Sciatic nerve (tissue), 2 donors: ENCODE data around the gene CEP85. TPM values are rescaled to one million over a fixed set of nuclear protein-coding genes. Genes with fewer than 3 reads are reported as not detected.
"Not testable (repeated sequence)": the region's sequence is repeated elsewhere in the genome, so short reads cannot be mapped to it uniquely, and the experiment has no call there.

Experiments used
- ATAC-seq: fragments of 200-7000 bp; cut with Tn5 transposase; one replicate; pipeline ENCODE4 v1.9.1; 2020; ENCODE audit warnings: mild to moderate bottlenecking, moderate library complexity
- DNase-seq: peaks from one replicate; pipeline ENCODE4 v3.0.0-alpha.2; 2020; ENCODE audit warnings: low spot score
- intact Hi-C: fragments of 100-400 bp; cut with DNase I; formaldehyde crosslinking; loops from one replicate; pipeline ENCODE4 v1.14.2; 2022
- total RNA-seq: library from RNA; stranded (reverse); fragmentation: NEBNext Ultra II Directional; extraction: Animal tissue kit (Norgen Biotek cat#: 25700); gene quantifications from one replicate; pipeline ENCODE4 v1.2.1, GENCODE V29; 2021
- donor health status: DM: no; HTN: no; CAD: no.
- donor health status: DM: no; HTN: no; CAD: no.

CEP85 gene
- total RNA-seq, 1 donor from 2014 or later, result 17.6 TPM

DNA sequence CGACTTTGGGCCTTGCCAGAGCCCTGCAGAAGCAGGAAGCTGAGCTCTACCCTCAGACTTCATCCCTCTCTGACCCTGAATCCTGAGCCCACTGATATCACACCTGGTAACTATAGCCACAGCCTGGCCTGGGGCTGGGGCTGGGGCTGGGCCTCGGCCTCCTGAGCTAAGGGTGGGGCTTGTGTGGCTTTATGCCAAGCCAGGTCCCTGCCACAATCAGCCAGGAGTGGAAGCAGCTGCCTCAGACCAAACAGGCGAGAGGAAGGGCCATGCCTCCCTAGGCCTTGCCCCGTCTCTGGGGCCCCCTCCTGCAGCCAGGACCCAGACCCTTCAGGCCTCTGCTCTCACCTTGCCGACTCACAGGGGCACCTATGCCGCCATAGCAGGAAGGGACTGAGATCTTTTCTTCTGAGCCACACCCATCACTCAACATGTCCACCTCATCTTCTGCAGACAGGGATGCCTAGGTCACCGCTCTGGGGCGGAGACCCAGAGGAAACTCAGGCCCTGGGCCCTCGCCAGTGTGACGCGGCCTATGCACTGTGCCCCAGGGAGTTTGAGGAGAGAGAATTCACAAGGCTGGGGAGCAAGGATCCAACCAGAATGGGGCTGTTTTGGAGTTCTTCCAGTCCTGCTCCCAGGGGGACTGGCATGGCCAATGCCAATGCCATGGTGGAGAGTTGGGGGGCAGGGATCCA lies 66.7 kb downstream of the CEP85 start:
- intact Hi-C loops, result no loop called here
- no peak for ATAC-seq
- no peak for DNase-seq

- intact Hi-C loops, result no loop called here
- DNase-seq, result no peak
- no peak for ATAC-seq
Observed at GRCh38 chr1:26302733-26303405, 68.9 kb downstream of the CEP85 start.

DNA sequence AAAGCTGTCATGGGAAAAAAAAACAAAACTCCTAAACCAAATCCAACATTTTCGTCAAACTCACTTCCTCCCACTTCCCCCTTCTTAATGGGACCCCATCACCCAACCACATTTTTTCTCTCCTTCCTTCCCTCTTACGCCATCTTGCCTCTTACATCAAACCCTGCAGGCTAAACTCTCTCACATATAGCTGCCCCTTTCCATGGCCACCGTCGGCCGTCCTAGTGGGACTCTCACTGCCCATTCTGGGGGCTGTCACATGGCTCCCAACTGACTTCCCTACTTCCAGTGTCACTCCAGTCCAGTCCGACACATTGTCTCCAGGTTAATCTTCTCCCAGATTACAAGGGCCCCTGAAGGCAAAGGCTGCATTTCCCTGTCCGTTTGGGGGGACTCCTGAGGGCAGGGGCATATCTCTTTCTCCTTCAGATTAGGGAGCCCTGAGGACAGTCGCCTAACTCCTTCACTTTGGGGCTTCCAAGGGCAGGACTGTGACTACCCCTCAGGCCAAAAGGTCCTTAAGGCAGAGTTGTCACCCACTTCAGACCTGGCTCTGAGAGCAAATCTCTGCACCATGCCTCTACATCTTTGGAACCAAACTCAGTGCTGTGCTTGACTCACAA lies 71.8 kb downstream of the CEP85 start:
- DNase-seq (no peak), ATAC-seq (peak; percentile 3)
- intact Hi-C loops, result no loop called here

DNA sequence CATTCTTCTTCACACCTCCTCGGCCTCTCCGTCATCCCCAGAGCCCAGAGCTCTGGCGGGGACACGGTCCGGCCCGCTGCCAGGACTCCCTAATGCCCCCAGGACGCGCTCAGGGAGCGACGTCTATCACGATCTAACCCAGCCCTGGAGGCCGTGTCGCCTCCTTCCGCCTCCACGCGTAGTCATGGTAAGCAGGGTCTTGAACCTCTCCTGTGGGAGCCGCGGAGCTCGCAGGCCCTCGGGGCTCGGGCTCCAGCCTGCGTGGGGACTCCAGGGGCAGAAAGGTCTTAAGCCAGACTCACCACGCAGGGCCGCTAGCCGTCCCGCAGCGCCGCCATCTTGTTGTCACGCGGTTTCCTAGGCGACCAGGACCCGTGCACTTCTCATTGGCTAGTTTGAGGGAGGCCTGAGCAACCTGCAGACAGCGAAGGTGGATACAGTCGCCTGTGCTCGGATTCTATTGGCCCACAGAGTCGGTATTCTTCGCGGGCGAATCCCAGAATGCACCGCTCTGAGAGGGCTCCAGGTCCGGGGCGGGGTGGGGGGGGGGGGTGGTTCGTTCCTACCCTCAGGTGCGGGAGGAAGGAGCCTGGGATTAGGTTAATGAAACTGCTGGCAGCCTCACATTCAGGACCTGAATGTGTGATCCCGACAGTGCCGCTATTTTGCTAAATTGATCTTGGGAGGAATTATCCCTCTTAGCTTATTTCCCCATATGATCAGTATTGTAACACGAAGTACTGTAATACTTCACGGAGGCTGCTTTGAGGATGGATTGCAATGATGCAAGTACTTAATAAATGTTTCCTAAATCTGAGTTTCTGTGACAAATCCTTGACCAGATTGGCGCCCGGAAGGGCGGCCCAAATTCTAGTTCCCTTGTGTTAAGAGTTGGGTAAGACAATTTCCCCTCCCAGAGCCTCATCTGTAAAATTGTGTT lies 72.6 kb downstream of the CEP85 start, which contains the start of gene UBXN11:
Gene UBXN11, minus strand, starts transcription at position 347 of the 940 bp plus-strand sequence. CDS start 3,753 bp downstream, outside the sequence.
- intact Hi-C loops, result no loop called here
- DNase-seq, result peak; percentile 90
- peak; percentile 98 for ATAC-seq

DNA sequence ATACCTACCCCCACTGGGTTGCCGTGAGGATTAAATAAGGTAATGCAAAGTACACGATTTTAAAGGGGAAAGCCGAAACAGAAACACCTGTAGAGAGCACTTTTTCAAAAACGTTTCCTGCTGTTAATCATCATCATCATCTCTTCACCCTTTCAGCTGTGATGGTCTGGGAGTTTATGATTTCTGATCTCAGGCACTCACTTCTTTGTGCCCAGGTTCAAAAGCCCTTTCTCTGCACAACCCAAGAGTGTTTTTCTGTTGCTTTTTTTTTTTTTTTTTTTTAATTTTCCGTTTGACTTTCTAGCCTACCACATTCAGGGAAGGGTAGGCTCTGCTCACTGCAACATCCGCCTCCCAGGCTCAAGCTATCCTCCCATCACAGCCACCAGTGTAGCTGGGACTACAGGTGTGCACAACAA lies 73.4 kb downstream of the CEP85 start:
- DNase-seq, result no peak
- intact Hi-C loops, result no loop called here
- ATAC-seq, result no peak

DNA sequence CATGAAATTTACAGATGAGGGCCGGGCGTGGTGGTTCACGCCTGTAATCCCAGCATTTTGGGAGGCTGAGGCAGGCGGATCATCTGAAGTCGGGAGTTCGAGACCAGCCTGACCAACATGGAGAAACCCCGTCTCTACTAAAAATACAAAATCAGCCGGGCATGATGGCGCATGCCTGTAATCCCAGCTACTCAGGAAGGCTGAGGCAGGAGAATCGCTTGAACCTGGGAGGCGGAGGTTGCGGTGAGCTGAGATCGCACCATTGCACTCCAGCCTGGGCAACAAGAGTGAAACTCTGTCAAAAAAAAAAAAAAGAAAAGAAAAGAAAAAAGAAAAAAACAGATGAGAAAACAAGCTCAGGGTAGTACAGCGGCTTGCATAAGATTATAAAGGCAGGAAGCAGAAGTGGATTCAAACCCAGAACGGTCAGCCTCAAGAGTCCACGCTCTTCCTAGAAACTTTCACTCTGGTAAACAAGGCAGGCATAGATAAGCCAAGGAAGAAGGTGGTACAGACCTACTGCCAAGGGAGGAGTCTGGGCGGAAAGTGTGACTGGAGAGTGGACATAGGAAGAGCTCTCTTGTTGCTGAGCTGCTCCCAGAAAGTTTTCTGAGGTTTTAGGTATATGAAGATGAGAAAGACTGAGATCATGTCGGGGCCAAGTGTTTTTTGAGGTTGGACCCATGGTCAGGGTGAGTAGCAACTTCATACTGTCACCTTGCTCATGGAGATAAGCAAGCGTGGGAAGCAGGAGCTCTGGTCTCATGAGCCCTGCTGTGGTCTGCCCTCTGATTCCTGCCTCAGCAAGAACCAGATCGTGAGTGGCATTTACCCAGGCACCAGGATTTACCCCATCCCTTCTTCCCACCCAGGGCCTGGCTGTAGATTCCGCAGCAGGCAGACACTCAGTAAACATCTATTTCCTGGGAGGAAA lies 74.2 kb downstream of the CEP85 start:
- DNase-seq, ATAC-seq, intact Hi-C loops: not testable (repeated sequence)

GRCh38 chr1:26314501-26314900 lies 80.5 kb downstream of the CEP85 start:
- intact Hi-C loops, result no loop called here
- no peak for DNase-seq
- ATAC-seq, result no peak

GRCh38 chr1:26315874-26316850 lies 82.2 kb downstream of the CEP85 start:
- ATAC-seq (no peak), DNase-seq (no peak)

DNA sequence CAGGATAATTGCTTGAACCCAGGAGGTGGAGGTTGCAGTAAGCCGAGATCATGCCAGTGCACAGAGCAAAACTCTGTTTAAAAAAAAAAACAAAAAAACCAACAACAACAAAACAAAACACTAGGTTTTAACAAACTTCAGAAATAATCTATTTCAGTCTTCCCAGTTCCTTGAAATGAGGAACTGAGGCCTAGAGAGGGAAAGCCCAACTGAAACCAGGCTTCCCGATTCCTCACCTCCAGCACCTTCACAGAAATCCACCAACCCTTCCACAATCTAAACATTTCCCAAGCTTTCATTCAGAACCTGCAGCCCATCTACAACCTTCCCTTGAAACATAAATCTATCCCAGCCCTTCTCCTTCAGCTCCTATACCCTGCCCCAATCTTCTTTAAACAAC lies 83.1 kb downstream of the CEP85 start:
- ATAC-seq, result no peak
- intact Hi-C loops, result loop anchor here (5.0 kb wide), 1 partner anchor 35 kb away; the partner anchor contains the start of gene SH3BGRL3

More at GRCh38 chr1:26315874-26316850, 82.2 kb downstream of the CEP85 start:
- intact Hi-C loops, result loop anchor here (5.0 kb wide), 1 partner anchor 34 kb away; the partner anchor contains the start of gene SH3BGRL3

GRCh38 chr1:26317612-26318337 lies 83.8 kb downstream of the CEP85 start, which contains the start of gene CD52:
Gene CD52, plus strand, starts transcription at chr1:26317958. Its CDS starts 60 bp downstream, at chr1:26318018.
- ATAC-seq (no peak), DNase-seq (no peak)
- intact Hi-C loops, result loop anchor here (5.0 kb wide), 1 partner anchor 35 kb away; the partner anchor contains the start of gene SH3BGRL3

More for the DNA sequence above, 83.1 kb downstream of the CEP85 start:
- DNase-seq, result no peak

DNA sequence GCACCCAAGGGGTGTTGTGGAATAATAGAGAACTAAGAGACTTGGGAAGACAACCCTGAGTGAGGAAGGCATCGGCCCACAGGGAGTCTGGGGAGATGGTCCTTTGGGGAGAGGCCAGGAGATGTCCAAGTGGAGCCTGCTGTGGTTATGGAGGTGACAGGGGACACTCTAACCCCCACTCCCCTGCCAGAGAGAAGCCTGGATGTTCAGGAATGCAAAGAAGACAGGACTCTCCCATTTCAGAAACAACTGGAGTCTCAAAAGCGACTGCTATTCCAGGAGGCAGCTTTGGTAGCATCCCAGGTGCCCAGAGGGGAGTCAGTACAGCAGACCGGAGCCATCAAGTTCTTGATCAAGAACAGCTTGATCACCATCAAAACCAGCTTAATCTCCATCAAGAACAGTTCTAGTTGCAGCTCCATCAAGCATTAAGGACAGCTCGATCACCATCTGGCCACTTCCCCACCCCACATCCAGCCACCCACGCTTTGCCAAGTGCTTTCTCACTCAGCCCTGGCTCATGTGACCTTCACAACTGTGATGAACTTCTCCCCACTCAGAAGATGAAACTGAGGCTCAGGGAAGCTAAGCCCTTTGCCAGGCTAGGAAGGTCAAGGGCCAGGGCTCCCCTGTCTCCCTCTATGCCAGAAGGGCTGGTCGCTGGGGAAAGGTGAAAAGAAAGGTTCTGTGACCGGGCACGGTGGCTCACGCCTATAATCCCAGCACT lies 84.5 kb downstream of the CEP85 start:
- DNase-seq (no peak), ATAC-seq (peak; percentile 40)
- intact Hi-C loops, result loop anchor here (5.0 kb wide), 1 partner anchor 36 kb away; the partner anchor contains the start of gene SH3BGRL3

DNA sequence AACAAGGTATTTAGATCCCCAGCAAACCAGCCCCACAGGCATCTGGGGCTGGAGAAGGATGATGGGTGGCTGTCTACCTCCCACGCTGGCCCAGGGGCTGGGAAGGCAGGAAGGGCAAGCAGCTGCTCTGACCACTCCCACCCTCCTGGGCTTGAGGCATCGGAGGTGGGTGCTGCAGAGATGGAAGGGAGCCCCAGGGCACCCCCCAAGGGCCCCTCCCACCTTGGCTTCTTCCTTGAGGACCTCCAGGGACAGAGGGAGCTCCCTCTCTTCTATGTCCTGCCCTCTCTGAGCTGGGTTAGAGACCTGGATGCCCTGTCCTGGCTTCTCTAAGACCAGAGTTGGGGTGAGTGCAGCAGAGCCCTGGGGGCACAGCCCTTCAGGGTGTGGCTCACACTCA lies 86.9 kb downstream of the CEP85 start:
- no peak for DNase-seq
- intact Hi-C loops, result no loop called here
- peak; percentile 17 for ATAC-seq

DNA sequence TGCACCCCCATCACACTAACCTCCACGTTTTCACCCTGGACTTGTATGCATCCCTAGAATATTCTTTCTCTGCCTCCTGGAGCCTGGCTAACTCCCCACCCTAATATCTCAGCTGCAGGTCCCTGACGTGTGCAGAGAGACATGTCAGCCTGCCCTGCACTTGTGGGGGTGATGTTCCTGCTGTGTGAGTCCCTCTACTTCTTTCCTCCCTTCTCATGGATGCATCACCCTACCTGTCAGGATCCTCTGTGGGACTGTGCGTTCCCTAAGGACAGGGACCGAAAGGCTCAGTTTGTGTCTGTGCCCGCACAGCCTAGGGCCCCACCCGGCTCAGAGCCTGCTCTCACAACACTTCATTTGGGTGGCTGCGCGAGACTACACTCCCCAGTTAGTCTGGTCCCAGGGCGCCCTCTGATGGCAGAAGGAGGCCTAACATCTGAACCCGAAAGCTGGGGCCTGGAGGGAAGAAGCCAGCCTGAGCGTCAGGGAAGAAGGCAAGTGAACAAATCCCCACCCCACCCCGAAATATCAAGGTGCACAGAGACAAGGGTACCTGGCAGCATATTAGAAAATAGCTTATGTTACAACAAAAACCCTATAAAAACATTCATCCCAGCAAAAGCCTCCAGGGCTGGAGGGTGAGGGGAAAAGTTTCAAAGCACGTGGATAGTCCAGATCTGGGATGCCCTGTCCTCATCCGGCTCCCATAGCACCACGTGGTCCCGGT lies 87.5 kb downstream of the CEP85 start:
- intact Hi-C loops, result no loop called here
- ATAC-seq (peak; percentile 93), DNase-seq (peak; percentile 96)

- ATAC-seq, result no peak
- intact Hi-C loops, result no loop called here
- no peak for DNase-seq
Observed at GRCh38 chr1:26322042-26322331, 88.0 kb downstream of the CEP85 start.

DNA sequence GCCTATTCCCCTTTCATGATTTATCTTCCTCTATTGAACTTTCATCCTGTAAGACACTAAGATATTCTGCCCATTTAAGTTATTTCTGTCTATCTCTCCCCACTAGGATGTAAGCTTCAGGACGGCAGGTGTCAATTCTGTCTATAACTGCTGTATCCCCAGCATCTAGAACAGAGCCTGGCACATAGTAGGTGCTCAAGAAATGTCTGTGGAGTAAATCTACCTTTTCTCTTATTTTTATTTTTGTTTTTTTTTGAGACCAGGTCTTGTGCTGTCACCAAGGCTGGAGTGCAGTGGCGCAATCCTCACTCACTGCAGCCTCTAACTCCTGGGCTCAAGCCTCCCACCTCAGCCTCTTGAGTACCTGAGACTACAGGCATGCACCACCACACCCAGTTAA lies 89.4 kb downstream of the CEP85 start:
- ATAC-seq (no peak), DNase-seq (no peak)
- intact Hi-C loops, result no loop called here
